NCI-H128 (cell line): ENCODE results near the gene CLDN11.
A peak's percentile ranks its signal among the peaks of the same experiment; 100 is the strongest.

Experiments used
- DNase-seq: peaks from one replicate; lab custom pipeline; 2025; ENCODE audit not compliant: unreplicated experiment; lab: John Stamatoyannopoulos, UW

Gene CLDN11

GRCh38 chr3:170426240-170426797 is 7.7 kb downstream of the CLDN11 start:
- DNase-seq, result no peak

DNA sequence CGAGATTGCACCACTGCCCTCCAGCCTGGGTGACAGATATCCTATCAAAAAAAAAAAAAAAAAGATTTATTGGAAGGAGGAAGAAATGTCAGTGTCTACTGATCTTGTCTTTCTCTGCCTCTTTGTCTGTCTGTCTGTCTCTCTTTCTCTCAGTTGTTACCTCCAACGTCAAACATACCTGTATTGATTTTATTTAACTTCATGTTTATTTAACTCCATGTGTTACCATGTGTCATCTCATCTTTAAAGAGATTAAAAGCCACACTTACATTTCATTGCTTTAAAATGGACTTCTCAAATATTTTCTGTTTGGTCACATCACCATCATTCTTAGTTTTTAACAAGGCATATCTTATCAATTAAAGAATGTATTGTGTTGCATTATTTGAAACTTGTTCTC is 9.4 kb downstream of the CLDN11 start:
- DNase-seq, result no peak

DNA sequence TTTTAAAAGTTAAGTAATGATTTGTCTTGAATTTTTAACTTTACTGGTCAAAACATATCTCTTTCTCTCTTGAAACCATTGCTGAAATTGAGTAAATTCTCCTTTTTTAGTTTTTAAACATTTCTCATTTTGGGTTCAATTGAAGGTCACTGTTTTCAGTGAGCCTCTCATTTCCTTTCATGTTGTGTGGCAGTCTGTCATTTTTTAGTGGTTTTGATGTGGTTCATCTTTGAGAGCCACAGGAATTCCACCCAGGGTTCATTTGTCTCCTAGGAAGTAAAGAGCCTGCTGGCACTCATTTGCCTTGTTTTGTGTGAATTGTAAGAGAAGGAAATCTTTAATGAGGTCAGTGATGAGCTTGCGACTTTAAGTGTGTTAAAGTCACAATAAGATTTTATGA is 10.4 kb downstream of the CLDN11 start:
- no peak for DNase-seq

DNA sequence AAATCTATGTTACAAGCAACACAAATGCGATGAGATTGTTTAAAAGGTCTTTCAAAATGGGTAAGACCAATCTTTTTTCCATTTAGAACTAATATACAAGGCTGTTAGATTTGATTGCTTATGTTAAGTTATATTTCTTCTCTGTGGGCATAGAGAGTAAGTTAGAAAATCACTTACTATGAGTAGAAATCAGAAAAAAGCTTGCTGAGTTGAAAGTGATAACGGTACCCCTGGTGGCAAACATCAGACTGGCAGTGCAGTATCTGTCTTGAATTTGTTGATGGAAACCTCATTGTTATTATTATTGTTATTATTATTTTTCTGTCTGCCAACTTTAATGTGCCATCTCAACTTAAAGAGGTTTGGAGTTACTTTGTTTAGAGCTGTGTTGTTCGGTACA is 12.4 kb downstream of the CLDN11 start:
- DNase-seq, result no peak

- DNase-seq, result no peak
Observed at GRCh38 chr3:170432416-170432815, 13.7 kb downstream of the CLDN11 start.

DNA sequence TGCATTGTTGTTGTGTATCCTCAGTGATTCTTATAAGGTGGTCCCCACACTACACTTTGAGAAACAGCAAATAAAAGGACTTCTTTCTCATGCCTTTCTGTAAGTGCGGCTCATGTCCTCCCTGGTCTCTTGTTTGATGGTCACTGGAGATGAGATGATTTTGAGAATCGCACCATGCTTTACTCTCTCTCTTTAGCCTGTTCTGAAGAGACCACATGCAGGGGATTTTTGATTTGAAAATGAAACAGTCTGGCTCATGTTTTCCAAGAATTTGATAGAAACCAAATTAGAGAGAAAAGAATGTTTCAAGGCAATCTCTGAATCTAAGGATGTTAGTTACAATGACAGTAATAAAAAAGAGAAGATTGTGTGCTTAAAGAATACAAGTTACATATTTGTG is 18.0 kb downstream of the CLDN11 start:
- DNase-seq, result no peak

DNA sequence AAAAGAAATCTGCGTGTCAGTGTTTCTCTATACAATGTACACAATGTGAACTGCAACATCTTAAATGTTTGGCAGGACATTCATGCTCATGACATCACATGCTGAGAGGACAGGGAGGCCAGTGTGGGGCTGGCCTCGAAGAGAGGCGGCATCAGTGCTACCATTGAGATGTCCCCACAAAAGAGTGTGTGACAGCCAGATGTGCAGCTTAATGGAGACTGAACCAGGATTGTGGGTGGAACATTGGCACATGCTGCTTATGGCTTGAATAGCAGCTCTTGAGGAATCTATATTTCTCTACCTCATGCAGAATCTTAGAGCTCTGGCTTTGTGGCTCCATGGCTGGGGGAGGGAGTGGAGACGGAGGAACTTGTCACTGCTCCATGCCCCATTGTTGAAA is 18.5 kb downstream of the CLDN11 start:
- no peak for DNase-seq

DNA sequence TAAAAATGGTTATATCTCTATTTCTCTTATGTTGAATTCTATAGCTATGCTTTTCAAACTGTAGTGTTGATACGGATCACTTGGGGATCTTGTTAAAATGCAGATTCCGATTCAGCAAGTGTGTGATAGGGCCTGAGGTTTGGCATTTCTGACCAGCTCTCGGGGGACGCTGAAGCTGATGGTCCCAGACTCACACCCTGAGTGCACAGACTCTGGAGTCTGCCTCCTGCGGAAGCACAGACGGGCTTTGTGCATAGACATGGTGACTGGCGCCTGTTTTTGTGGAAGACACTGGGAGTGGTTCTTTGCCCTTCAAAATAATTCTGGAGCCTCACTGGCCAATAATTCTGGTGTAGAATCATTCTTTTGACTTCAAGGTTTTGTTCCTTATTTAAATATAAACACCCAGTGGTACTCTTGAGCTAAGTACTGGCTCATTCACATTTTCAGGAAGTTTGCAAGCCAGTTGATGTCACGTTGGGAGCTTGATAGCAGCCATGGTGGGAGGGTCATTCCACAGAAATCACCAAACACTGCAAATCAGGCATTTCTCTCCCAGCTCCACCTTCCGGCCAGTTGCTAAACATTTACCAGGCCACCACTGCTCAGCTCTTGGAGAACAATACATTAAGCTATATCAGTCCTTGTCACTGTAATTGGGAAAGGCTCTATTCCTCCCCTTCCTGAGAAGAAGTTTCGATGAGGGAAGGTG is 19.2 kb downstream of the CLDN11 start:
- DNase-seq, result no peak

DNA sequence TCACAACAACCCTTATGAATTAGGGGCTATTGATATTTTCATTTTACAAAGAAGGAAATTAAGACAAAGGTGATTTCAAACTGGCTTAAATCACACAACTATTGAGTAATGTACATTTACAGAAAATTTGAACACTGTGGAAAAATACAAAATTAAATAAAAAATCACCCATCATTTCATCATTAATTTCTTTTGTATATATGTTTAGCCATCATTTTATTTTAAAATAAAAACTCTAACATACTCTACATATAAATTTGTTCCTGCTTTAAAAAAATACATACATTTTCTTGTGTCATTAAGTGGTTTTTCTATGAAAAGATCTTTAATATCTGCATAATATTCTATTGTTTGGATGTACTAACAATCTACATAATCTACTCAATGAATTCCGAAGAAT is 20.2 kb downstream of the CLDN11 start:
- no peak for DNase-seq

DNA sequence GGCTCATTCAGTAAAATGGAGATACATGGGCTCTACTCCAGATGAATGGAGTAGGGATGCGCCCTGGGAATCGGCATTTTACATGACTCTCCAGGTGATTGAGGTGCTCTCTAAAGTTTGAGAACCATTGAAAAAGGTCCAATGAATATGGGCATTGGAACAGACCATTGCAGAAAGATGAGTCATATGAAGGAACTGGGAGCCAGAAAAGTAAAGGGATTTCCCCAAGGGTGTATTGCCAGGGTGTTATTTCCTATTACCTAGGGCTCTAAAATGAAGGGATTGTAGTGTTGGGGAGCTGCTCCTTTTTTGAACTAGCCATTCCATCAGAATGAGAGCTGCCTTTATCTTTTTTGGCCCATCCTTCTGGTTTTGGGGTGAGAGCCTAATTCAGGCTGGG is 21.7 kb downstream of the CLDN11 start:
- no peak for DNase-seq

GRCh38 chr3:170441412-170441811 is 22.7 kb downstream of the CLDN11 start:
- no peak for DNase-seq

GRCh38 chr3:170442947-170443346 is 24.3 kb downstream of the CLDN11 start:
- DNase-seq, result no peak

GRCh38 chr3:170443457-170443856 is 24.8 kb downstream of the CLDN11 start:
- DNase-seq, result no peak

DNA sequence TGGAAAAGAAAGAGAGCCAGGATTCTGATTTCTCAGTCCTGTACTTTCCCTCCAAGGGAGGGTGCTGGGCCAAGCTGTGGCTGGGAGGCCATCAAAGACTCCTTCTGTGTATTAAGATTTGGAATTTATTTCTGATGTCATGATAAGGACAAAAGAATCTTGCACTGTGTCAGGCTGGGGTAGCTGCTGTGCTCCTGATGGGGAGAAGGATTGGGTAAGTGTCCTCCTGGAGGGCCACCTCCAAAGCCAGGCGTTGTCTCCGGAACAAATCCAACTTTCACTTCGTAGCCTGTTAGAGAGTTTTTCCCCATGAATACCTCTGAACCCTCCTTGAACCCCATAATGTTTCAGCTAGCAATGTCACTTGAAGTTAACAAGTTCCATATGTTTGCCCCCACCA is 29.9 kb downstream of the CLDN11 start:
- no peak for DNase-seq

GRCh38 chr3:170450039-170450438 is 31.4 kb downstream of the CLDN11 start:
- DNase-seq, result no peak

GRCh38 chr3:170454509-170454908 is 35.8 kb downstream of the CLDN11 start:
- DNase-seq, result no peak

- no peak for DNase-seq
Observed at GRCh38 chr3:170458285-170458684, 39.6 kb downstream of the CLDN11 start.

- no peak for DNase-seq
Observed at GRCh38 chr3:170463011-170463410, 44.3 kb downstream of the CLDN11 start.

DNA sequence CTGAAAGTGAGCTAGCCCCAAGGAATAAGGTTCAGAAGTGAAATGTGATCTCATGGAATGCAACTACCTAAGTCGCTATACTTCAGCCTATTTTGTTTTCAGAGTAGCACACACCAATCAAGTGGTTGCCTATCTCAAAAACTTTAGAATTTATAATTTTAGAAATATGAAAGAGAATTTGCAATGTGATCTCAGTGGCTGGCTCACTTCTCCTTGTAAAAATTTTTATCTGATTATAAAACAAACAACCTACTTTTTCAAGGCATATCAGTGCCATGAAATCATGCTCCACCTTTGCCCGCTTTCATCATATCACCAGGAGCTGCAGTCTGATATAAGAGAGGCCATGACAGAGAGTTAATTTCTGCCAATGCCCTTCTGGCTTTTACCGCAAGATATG is 47.3 kb downstream of the CLDN11 start:
- DNase-seq, result no peak

GRCh38 chr3:170467007-170467406 is 48.3 kb downstream of the CLDN11 start:
- DNase-seq, result peak; percentile 43

GRCh38 chr3:170467571-170468147 is 49.0 kb downstream of the CLDN11 start:
- no peak for DNase-seq

DNA sequence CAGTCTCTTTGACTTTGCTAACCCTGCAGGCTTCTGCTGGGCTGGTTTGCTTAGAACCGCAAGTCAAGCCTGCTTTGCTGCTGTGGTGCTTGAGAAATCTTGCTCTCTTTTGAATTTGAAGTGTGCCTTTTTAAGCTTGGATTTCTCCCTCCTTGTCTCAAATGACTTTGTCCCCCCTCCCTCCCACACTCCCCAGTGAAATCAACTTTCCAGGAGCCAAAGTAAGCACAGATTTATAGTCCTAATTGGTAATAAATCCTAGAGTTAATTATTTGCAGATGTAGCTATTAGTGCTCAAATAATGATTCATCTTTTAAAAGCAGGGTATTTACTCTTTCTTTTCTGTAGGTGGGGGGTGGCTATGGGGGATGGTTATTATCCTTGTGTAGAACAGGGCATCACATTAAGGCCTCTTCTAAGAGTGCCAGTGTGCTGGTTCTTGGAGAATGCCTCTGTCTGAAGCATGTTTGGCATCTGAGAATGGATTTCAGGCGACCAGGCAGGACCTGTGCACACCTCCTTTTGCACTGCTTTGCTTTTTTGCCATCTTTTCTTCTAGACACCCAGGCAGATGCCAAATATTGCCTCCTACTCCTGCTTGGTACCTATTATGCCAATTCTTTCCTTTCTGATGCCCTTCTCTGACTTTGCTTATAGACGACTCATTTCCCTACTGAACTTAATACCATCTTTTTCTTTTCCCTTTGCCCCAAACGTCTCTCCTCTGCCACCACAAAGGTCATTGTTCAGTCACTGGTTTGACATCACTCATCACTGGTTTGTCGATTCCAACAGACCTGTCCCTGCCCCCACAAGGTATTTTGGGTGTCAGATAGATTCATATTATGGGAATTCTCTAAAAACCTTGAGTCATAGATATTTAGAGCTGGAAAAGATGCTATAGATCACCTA is 50.7 kb downstream of the CLDN11 start:
- peak; percentile 20 for DNase-seq
